GM12801 (cell line): Measurements from ENCODE around the gene ASAP2.

Experiments
- TF ChIP-seq, protein P1 (sequence below): IDR thresholded peaks from one replicate; pipeline ENCODE4 v1.5.1; 2011; ENCODE audit warnings: control low read depth; ENCODE audit not compliant: insufficient read length; ENCODE audit errors: extremely low read depth

ASAP2 gene

DNA sequence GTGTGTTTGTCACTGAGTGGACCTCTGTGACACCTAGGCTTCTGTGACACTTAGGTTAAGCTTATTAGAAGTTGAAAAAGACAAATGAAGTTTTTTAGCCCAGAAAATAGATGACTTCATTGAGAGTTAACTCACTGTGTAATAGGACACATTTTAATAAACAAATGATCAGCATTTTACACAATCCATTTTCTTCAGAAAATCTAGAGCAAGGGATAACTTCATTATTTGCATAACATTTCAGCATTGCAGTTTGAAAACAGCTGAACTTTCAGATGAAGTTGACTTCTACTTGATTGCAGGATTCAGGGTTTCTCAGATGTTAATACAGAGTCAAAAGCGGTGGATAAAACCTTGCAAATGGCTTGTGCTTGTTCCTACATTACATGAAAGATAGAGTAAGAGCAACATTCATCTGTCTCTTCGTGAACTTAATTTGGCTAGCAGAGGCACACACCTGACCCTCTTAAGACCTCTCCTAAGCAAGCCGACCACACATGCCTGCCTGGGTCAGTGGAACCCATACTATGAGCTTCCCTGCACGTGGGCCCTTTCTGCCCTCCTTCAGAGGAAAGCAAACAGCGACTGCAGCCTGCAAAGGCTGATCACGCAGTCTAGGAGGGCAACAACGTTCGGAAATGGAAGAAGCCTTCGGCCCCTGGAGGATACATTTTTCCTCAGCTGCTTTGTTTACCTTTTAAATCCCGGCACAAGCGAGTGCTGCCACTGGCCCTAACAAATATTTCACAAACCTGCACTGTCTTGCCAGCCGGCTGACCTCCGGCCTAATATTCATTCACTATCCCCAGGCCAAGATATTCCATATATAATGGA lies 200.1 kb downstream of the ASAP2 start:
- TF ChIP-seq, protein P1, sequence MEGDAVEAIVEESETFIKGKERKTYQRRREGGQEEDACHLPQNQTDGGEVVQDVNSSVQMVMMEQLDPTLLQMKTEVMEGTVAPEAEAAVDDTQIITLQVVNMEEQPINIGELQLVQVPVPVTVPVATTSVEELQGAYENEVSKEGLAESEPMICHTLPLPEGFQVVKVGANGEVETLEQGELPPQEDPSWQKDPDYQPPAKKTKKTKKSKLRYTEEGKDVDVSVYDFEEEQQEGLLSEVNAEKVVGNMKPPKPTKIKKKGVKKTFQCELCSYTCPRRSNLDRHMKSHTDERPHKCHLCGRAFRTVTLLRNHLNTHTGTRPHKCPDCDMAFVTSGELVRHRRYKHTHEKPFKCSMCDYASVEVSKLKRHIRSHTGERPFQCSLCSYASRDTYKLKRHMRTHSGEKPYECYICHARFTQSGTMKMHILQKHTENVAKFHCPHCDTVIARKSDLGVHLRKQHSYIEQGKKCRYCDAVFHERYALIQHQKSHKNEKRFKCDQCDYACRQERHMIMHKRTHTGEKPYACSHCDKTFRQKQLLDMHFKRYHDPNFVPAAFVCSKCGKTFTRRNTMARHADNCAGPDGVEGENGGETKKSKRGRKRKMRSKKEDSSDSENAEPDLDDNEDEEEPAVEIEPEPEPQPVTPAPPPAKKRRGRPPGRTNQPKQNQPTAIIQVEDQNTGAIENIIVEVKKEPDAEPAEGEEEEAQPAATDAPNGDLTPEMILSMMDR: no peak

DNA sequence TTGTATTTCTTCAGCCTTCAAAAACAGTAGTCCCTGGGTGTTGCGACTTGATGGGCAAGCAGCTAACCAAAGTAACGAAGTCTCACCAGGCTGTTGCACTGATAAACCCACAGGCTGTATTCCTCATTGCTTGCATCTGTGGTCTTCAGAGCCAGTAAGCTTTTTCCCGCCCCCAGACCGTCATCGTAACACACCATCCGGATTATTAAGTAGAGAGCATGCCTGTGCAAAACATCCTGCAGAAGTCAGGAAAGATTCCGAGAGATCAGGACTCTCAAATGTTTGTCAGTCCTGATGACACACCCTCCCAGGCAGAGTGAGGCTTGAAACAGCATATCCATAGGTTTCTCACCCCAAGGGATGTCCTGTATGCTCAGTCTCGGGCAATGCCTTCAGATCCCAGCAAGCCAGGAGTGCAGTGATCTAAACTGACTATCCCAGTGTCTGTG lies 200.8 kb downstream of the ASAP2 start:
- TF ChIP-seq, protein P1: no peak

DNA sequence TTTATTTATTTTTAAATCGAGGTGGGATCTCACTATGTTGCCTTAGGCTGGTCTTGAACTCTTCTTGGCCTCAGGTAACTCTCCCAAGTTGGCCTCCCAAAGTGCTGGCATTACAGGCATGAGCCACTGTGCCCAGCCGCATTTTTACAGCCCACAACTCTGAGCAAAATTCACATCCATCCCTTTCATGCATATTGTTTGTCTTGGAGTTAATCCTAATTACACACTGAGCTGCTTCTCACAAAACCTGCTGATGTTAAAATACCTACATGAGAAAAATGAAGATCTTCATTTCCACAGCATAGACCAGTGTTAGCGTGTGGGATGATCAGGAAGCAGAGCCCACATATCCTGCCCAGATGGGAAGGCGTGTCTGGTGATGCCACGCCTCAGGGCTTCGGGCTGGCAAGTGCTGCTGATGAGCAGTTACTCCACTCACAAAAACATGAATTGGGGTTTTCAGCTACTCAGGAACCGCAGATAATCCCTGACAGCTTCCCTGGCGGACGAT lies 202.1 kb downstream of the ASAP2 start:
- TF ChIP-seq, protein P1: no peak

DNA sequence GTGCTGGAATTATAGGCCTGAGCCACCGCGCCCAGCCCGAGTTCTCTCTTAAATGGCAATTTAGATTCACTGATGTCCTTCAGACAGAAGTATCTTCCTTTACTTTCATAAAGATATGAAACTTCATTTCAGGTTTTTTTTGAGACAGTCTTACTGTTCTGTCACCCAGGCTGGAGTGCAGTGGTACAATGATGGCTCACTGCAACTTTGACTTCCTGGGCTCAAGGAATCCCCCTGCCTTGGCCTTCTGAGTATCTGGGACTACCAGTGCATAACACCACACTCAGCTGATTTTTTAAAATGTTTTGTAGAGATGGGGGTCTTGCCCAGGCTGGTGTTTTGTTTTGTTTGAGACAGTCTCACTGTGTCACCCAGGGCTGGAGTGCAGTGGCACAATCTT lies 203.5 kb downstream of the ASAP2 start:
- TF ChIP-seq, protein P1: no peak

DNA sequence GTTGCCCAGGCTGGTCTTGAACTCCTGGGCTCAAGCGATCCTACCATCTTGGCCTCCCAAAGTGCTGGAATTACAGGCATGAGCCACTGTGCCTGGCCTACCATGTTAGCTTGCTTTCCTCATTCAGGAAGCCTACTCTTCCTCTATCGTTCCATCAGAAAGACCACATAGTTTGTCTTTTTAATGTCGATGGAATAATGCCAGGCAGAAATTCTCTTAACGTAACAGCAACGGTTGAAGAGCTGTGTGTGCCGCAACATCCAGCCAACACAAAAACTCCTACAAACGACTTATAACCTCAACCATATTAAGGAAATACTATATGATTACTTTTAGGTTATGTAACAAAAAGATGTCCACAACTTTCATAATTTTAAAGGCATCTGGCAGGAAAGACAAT lies 206.2 kb downstream of the ASAP2 start:
- TF ChIP-seq, protein P1: no peak

DNA sequence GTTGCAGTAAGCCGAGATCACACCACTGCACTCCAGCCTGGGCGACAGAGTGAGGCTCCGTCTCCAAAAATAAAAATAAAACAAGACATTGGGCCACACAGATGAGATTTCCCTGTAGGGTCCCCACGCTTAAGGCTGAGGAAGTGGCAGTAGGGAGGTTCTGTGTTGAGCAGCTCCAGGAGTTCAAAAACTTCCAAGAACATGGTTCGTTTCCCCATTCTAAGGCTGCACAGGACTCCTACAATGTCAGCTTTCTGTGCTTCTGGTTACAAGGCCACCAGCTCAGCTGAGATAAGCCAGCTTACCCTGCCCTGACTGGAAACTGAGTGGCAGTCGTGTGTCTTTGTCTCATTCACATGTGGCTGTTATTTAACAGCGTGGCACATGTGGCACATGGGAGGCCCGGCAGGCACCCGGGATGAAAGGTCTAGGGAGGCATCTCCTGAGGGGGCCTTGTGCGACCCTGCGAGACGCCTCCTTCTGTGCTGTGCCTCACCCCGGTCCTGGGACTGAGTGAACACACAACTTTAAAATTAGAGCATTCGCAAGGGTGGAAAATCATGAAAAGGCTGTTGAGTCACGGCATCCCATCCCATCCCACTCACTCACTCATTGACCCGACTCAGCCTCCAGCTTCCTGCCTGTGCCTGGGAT lies 209.0 kb downstream of the ASAP2 start:
- TF ChIP-seq, protein P1: no peak

DNA sequence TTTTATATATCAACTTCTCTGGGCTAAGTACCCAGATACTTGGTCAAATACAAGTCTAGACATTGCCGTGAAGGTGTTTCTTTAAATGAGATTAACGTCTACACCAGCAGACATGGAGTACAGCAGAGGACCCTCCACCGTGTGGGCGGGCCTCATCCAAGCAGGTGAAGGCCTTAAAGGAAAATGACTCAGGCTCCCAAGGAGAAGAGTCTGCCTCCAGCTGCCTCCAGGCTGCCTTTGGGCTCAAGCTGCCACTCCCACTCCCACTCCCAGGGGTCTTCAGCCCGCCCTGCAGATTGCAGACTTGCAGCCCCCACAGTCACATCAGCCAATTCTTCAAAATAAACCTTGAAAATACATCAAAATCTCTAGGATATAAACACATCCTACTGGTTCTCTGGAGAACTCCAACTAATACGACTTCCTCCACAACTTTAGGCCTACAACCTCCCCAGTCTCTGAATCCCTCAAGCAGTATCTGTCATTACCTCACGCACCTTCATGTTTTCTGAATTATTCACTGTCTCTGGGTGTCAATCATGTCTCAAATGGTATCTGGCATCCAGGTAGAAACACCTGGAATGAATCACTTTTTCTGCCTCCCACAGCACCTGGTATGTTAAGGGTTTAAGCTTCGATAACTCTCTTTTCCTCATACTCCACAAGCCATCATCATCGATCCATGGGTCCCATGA lies 209.8 kb downstream of the ASAP2 start:
- TF ChIP-seq, protein P1: no peak
